HEK293 (cell line): ENCODE measurements around the gene METTL25B.

Experiments used
- CTCF ChIA-PET: fragments of 350-600 bp; formaldehyde crosslinking; extraction: SDS; loops from one replicate; lab custom pipeline; 2021; ENCODE audit warnings: antibody characterized with exemption; lab: Yijun Ruan, JAX
- POLR2A ChIA-PET: fragments of 300-600 bp; formaldehyde crosslinking; extraction: SDS; loops from one replicate; lab custom pipeline; 2020; ENCODE audit warnings: antibody characterized with exemption, inconsistent platforms; lab: Yijun Ruan, JAX
- H3K27ac ChIP-seq: fragments of 200-500 bp; sonication (Bioruptor generic); 2 replicates; pipeline ENCODE4 v1.5.1; 2014; ENCODE audit warnings: low read depth, low read length, control low read depth, inconsistent platforms; ENCODE audit errors: extremely low read depth
- H3K36me3 ChIP-seq, 2 experiments: fragments of 200-500 bp in 1 of 2; sonication (Bioruptor generic) in 1 of 2; 1 replicate in 1 of 2; 2 replicates in 1 of 2; pipeline ENCODE4 v1.5.1; 2014 to 2017; ENCODE audit warnings: inconsistent platforms in 2 of 2, low read length in 2 of 2; ENCODE audit not compliant: control insufficient read depth in 2 of 2, insufficient read depth in 1 of 2
- H3K4me1 ChIP-seq: fragments of 200-500 bp; sonication (Bioruptor generic); 2 replicates; pipeline ENCODE4 v1.5.1; 2014; ENCODE audit warnings: mild to moderate bottlenecking, low read length, inconsistent platforms; ENCODE audit not compliant: control insufficient read depth, insufficient read depth
- H3K4me3 ChIP-seq: 2 replicates; pipeline ENCODE4 v1.5.1; 2011; ENCODE audit warnings: low read depth, mild to moderate bottlenecking, control low read depth, low read length, moderate library complexity
- H3K9me3 ChIP-seq: fragments of 200-500 bp; sonication (Bioruptor generic); 2 replicates; pipeline ENCODE4 v1.5.1; 2014; ENCODE audit warnings: low read depth, low read length, inconsistent platforms; ENCODE audit not compliant: control insufficient read depth, insufficient read depth
- BCL11B ChIP-seq: fragments of 450-650 bp; formaldehyde crosslinking; IDR thresholded peaks from 2 replicates; pipeline ENCODE4 v1.5.1; 2016; ENCODE audit warnings: low read depth, missing biosample characterization, missing genetic modification characterization
- HOXA7 ChIP-seq: sonication (generic); formaldehyde crosslinking; IDR thresholded peaks from 2 replicates; pipeline ENCODE4 v1.8.1; 2022; ENCODE audit warnings: missing genetic modification reagents, borderline replicate concordance
- HOXD13 ChIP-seq: sonication (generic); formaldehyde crosslinking; IDR thresholded peaks from 2 replicates; pipeline ENCODE4 v1.8.0; 2022; ENCODE audit warnings: missing genetic modification reagents, borderline replicate concordance
- MYNN ChIP-seq: fragments of 450-650 bp; formaldehyde crosslinking; IDR thresholded peaks from 2 replicates; pipeline ENCODE4 v1.5.1; 2016; ENCODE audit warnings: missing biosample characterization, missing genetic modification characterization, borderline replicate concordance
- PRDM10 ChIP-seq: fragments of 450-650 bp; formaldehyde crosslinking; IDR thresholded peaks from 2 replicates; pipeline ENCODE4 v1.5.1; 2016; ENCODE audit warnings: missing biosample characterization, missing genetic modification characterization
- YY1 ChIP-seq: fragments of 450-650 bp; formaldehyde crosslinking; IDR thresholded peaks from 2 replicates; pipeline ENCODE4 v1.5.1; 2018; ENCODE audit warnings: missing biosample characterization, missing genetic modification characterization
- ZBTB8A ChIP-seq: fragments of 450-650 bp; formaldehyde crosslinking; IDR thresholded peaks from 2 replicates; pipeline ENCODE4 v1.5.1; 2016; ENCODE audit warnings: missing biosample characterization, missing genetic modification characterization
- ZFP3 ChIP-seq: fragments of 450-650 bp; formaldehyde crosslinking; IDR thresholded peaks from 2 replicates; pipeline ENCODE4 v1.5.1; 2016; ENCODE audit warnings: low read depth, missing biosample characterization, missing genetic modification characterization
- ZNF112 ChIP-seq: fragments of 450-650 bp; formaldehyde crosslinking; IDR thresholded peaks from 2 replicates; pipeline ENCODE4 v1.5.0; 2017; ENCODE audit warnings: missing biosample characterization, missing genetic modification characterization
- ZNF157 ChIP-seq: fragments of 450-650 bp; formaldehyde crosslinking; IDR thresholded peaks from 2 replicates; pipeline ENCODE4 v1.5.1; 2016; ENCODE audit warnings: missing biosample characterization, missing genetic modification characterization
- ZNF169 ChIP-seq: fragments of 450-650 bp; formaldehyde crosslinking; IDR thresholded peaks from 2 replicates; pipeline ENCODE4 v1.5.1; 2016; ENCODE audit warnings: missing biosample characterization, missing genetic modification characterization
- ZNF2 ChIP-seq: fragments of 450-650 bp; formaldehyde crosslinking; IDR thresholded peaks from 2 replicates; pipeline ENCODE4 v1.5.1; 2016; ENCODE audit warnings: missing biosample characterization, missing genetic modification characterization
- ZNF24 ChIP-seq: fragments of 450-650 bp; formaldehyde crosslinking; IDR thresholded peaks from 2 replicates; pipeline ENCODE4 v1.5.1; 2016; ENCODE audit warnings: missing biosample characterization, missing genetic modification characterization
- ZNF292 ChIP-seq: fragments of 450-650 bp; formaldehyde crosslinking; IDR thresholded peaks from 2 replicates; pipeline ENCODE4 v1.5.1; 2016; ENCODE audit warnings: low read depth, missing biosample characterization, missing genetic modification characterization, borderline replicate concordance
- ZNF48 ChIP-seq: fragments of 450-650 bp; formaldehyde crosslinking; IDR thresholded peaks from 2 replicates; pipeline ENCODE4 v1.5.1; 2016; ENCODE audit warnings: missing biosample characterization, missing genetic modification characterization
- ZNF513 ChIP-seq: fragments of 450-650 bp; IDR thresholded peaks from 2 replicates; pipeline ENCODE4 v1.5.1; 2018; ENCODE audit warnings: missing biosample characterization, missing genetic modification characterization
- ZNF514 ChIP-seq: fragments of 450-650 bp; formaldehyde crosslinking; IDR thresholded peaks from 2 replicates; pipeline ENCODE4 v1.5.1; 2016; ENCODE audit warnings: missing biosample characterization, missing genetic modification characterization
- ZNF664 ChIP-seq: fragments of 450-650 bp; formaldehyde crosslinking; IDR thresholded peaks from 2 replicates; pipeline ENCODE4 v1.5.1; 2016; ENCODE audit warnings: missing biosample characterization, missing genetic modification characterization
- ZNF692 ChIP-seq: fragments of 450-650 bp; formaldehyde crosslinking; IDR thresholded peaks from 2 replicates; pipeline ENCODE4 v1.5.1; 2016; ENCODE audit warnings: missing biosample characterization, missing genetic modification characterization
- ZNF830 ChIP-seq: fragments of 450-650 bp; IDR thresholded peaks from 2 replicates; pipeline ENCODE4 v1.5.0; 2018; ENCODE audit warnings: missing biosample characterization, missing genetic modification characterization, low read depth, mild to moderate bottlenecking, moderate library complexity
- ZNF837 ChIP-seq: fragments of 450-650 bp; formaldehyde crosslinking; IDR thresholded peaks from 2 replicates; pipeline ENCODE4 v1.5.1; 2016; ENCODE audit warnings: missing biosample characterization, missing genetic modification characterization

The METTL25B gene

GRCh38 chr1:156738407-156738806 lies 10.1 kb downstream of the METTL25B start:
- Histone ChIP-seq H3K27ac (no peak overlapping the region), H3K4me3 (no peak overlapping the region), H3K36me3 (peaks cover 4 to 66% of the 10 kb centered on the region in 2 experiments; a peak in 2 of 3 replicates), H3K9me3 (no peaks in the 10 kb centered on the region), H3K4me1 (no peaks in the 10 kb centered on the region)
- TF ChIP-seq ZNF292 (no peak), ZNF837 (tag by site-specific recombination) (no peak), PRDM10 (tag by site-specific recombination) (no peak), HOXD13 (CRISPR knock-in tag) (no peak), ZBTB8A (tag by site-specific recombination) (no peak), ZNF169 (tag by site-specific recombination) (no peak), ZNF692 (tag by site-specific recombination) (no peak), HOXA7 (CRISPR knock-in tag) (no peak), YY1 (tag by site-specific recombination) (no peak), ZFP3 (tag by site-specific recombination) (no peak), ZNF514 (tag by site-specific recombination) (no peak)
- POLR2A ChIA-PET, result interaction anchor here (1.2 to 3.1 kb wide), 2 partner anchors 14 to 29 kb away, joined by 3 to 63 read pairs; partner anchors contain the start of genes HDGF and PRCC
- CTCF ChIA-PET, result interaction anchor here (1.0 to 3.5 kb wide), 3 partner anchors 11 to 151 kb away, joined by 3 to 28 read pairs (median 5); partner anchors contain the start of genes ISG20L2 and METTL25B

- H3K4me3 ChIP-seq, result no peak overlapping the region
- H3K36me3 ChIP-seq, result peaks cover 4 to 66% of the 10 kb centered on the region in 2 experiments; a peak in 2 of 3 replicates
- no peaks in the 10 kb centered on the region for H3K9me3 ChIP-seq
- no peaks in the 10 kb centered on the region for H3K4me1 ChIP-seq
- no peak overlapping the region for H3K27ac ChIP-seq
- TF ChIP-seq ZNF2 (tag by site-specific recombination), result no peak
- TF ChIP-seq ZNF664 (tag by site-specific recombination), result peak; percentile 14; the same call in 1 of the 2 replicates
- TF ChIP-seq ZNF112, result no peak
- ChIA-PET CTCF (interaction anchor here (1.0 to 3.5 kb wide), 3 partner anchors 11 to 150 kb away, joined by 3 to 28 read pairs (median 5); partner anchors contain the start of genes ISG20L2 and METTL25B), POLR2A (interaction anchor here (0.9 to 3.1 kb wide), 3 partner anchors 10 to 28 kb away, joined by 3 to 63 read pairs (median 4); partner anchors contain the start of genes HDGF, ISG20L2, METTL25B and PRCC)
These were observed 10.6 kb downstream of the METTL25B start for GRCh38 chr1:156738916-156739315.

GRCh38 chr1:156740237-156740740 lies 12.0 kb downstream of the METTL25B start:
- peaks cover 0 to 73% of the 10 kb centered on the region in 2 experiments; a peak in 2 of 3 replicates for H3K36me3 ChIP-seq
- ChIA-PET CTCF (interaction anchor here (0.6 to 3.5 kb wide), 4 partner anchors 13 to 136 kb away, joined by 3 to 28 read pairs (median 6); partner anchors contain the start of genes ISG20L2 and METTL25B), POLR2A (interaction anchor here (0.9 to 3.1 kb wide), 9 partner anchors 9 to 79 kb away, joined by 3 to 110 read pairs (median 8); partner anchors contain the start of genes HDGF, ISG20L2, METTL25B and PRCC)
- peak overlapping the region; percentile 59 for H3K27ac ChIP-seq
- peak overlapping the region; percentile 74 for H3K4me3 ChIP-seq
- H3K9me3 ChIP-seq, result no peaks in the 10 kb centered on the region
- TF ChIP-seq BCL11B, result no peak
- no peak for TF ChIP-seq ZNF513 (tag by site-specific recombination)
- TF ChIP-seq ZNF24 (tag by site-specific recombination), result no peak
- no peak for TF ChIP-seq ZNF830
- TF ChIP-seq ZNF48 (tag by site-specific recombination), result no peak
- no peak for TF ChIP-seq ZNF2 (tag by site-specific recombination)
- no peak for TF ChIP-seq MYNN (tag by site-specific recombination)
- TF ChIP-seq ZNF157 (tag by site-specific recombination), result no peak
- TF ChIP-seq, all 188 proteins: peak for 0
- H3K4me1 ChIP-seq, result no peaks in the 10 kb centered on the region
